CD4-positive, alpha-beta T cell (primary cell): ENCODE results near the gene CDK5RAP2. TPM values are rescaled to one million over a fixed set of nuclear protein-coding genes. Genes with fewer than 3 reads are reported as not detected.

Source experiments
- ATAC-seq: fragments of 200-7000 bp; cut with Tn5 transposase; one replicate; pipeline ENCODE4 v1.10.0; 2022; ENCODE audit warnings: mild to moderate bottlenecking; ENCODE audit not compliant: poor library complexity
- CTCF ChIA-PET: fragments of 350-600 bp; sonication (Branson Sonifier 250); formaldehyde crosslinking; loops from one replicate; lab custom pipeline; 2021; ENCODE audit warnings: antibody characterized with exemption, inconsistent platforms; lab: Charles Lee
- POLR2A ChIA-PET: fragments of 350-600 bp; sonication (Branson Sonifier 250); formaldehyde crosslinking; loops from one replicate; lab custom pipeline; 2021; ENCODE audit warnings: antibody characterized with exemption, inconsistent platforms; lab: Charles Lee
- DNase-seq, 14 experiments: peaks; one replicate each; pipeline ENCODE4 v3.0.0-alpha.2; 2013 to 2020; ENCODE audit warnings: mixed read lengths in 2 of 14
- H3K27ac ChIP-seq, 2 donors: one replicate each; pipeline versions ENCODE4 v1.5.1 to v1.7.0; 2013; ENCODE audit warnings: low read length in 2 of 2, low read depth in 1 of 2, mild to moderate bottlenecking in 1 of 2
- H3K27me3 ChIP-seq, 2 experiments: 1 replicate in 1 of 2; 2 replicates in 1 of 2; pipeline versions ENCODE4 v1.6.1 to v1.7.0; 2013; ENCODE audit warnings: low read length in 2 of 2, control low read depth in 1 of 2, mild to moderate bottlenecking in 1 of 2, moderate library complexity in 1 of 2; ENCODE audit not compliant: insufficient read depth in 2 of 2, control insufficient read depth in 1 of 2
- H3K36me3 ChIP-seq: one replicate; pipeline ENCODE4 v1.6.1; 2013; ENCODE audit warnings: low read length, control low read depth; ENCODE audit not compliant: insufficient read depth
- H3K4me1 ChIP-seq: one replicate; pipeline ENCODE4 v1.6.1; 2013; ENCODE audit warnings: low read length, control low read depth; ENCODE audit not compliant: insufficient read depth
- H3K4me3 ChIP-seq: one replicate; pipeline ENCODE4 v1.5.1; 2013; ENCODE audit warnings: mild to moderate bottlenecking, low read length, moderate library complexity
- H3K9me3 ChIP-seq, 2 experiments: 1 replicate in 1 of 2; 2 replicates in 1 of 2; pipeline versions ENCODE4 v1.6.1 to v1.7.0; 2013; ENCODE audit warnings: low read length in 2 of 2, mild to moderate bottlenecking in 2 of 2, control low read depth in 1 of 2, moderate library complexity in 1 of 2; ENCODE audit not compliant: control insufficient read depth in 1 of 2, insufficient read depth in 1 of 2
- H3K27ac Mint-ChIP-seq: one replicate; pipeline ENCODE4 v1.8.0; 2020; ENCODE audit warnings: mixed read lengths
- H3K27me3 Mint-ChIP-seq: one replicate; pipeline ENCODE4 v1.8.0; 2021; ENCODE audit warnings: mixed read lengths
- H3K36me3 Mint-ChIP-seq: one replicate; pipeline ENCODE4 v1.8.0; 2021; ENCODE audit warnings: low read depth, mixed read lengths
- H3K4me1 Mint-ChIP-seq: one replicate; pipeline ENCODE4 v1.8.0; 2021; ENCODE audit warnings: low read depth, mixed read lengths
- H3K4me3 Mint-ChIP-seq: one replicate; pipeline ENCODE4 v1.8.0; 2020; ENCODE audit warnings: mild to moderate bottlenecking, mixed read lengths
- H3K9me3 Mint-ChIP-seq: one replicate; pipeline ENCODE4 v1.8.0; 2020; ENCODE audit warnings: mixed read lengths
- CTCF ChIP-seq: fragments of 200-600 bp; IDR thresholded peaks from one replicate; pipeline ENCODE4 v1.8.0; 2022; ENCODE audit warnings: antibody characterized with exemption, mild to moderate bottlenecking
- intact Hi-C, 2 experiments: fragments of 100-400 bp; cut with DNase I in 1 of 2; cut with micrococcal nuclease in 1 of 2; formaldehyde crosslinking; loops; one replicate each; pipeline versions ENCODE4 v1.15.1 to v1.9.0; 2023 to 2025; cut with DNase I, micrococcal nuclease
- total RNA-seq, 174 experiments: library from RNA in 2 of 174; stranded (reverse) in 2 of 174; gene quantifications; one replicate each; pipeline ENCODE4 v1.2.3 and lab custom pipeline; 2021 to 2026

CDK5RAP2 gene
- total RNA-seq, 2 experiments from 2014 or later, result 55.0 to 56.0 TPM

DNA sequence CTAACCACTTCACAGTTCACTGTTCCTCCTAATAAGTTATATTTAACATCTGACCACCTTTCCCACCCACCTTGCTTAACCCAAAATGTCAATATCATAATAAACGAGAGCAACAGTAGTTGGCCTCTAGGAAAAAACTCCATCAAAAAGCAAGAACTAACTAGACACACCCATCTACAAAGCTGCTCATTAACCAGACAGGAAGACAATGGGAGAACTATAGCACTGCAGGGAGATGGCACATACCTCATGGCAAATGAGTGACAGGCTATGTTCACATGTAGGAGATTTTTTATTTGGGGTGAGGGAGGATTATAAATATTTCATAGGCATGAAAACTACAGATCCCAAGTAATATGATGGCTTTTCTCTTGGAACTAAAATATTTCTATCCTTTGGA, 23.6 kb upstream of the CDK5RAP2 start:
- TF ChIP-seq CTCF, result no peak
- ChIA-PET POLR2A (interaction anchor here (0.6 kb wide), 1 partner anchor 10 kb away, joined by 3 read pairs; no protein-coding TSS in a partner anchor), CTCF (interaction anchor here (1.6 kb wide), 1 partner anchor 16 kb away, joined by 3 read pairs; no protein-coding TSS in a partner anchor)
- intact Hi-C loops, result no loop called here
- Mint-ChIP-seq H3K27ac (no peak overlapping the region), H3K36me3 (peaks cover 37% of the 10 kb centered on the region), H3K9me3 (no peaks in the 10 kb centered on the region), H3K4me3 (no peak overlapping the region), H3K27me3 (no peaks in the 10 kb centered on the region), H3K4me1 (peaks cover 5% of the 10 kb centered on the region)
- no peaks in the 10 kb centered on the region for H3K4me1 ChIP-seq
- H3K36me3 ChIP-seq, result peaks cover 27% of the 10 kb centered on the region
- no peak overlapping the region for H3K4me3 ChIP-seq
- no peak for DNase-seq
- ATAC-seq, result no peak
- H3K27ac ChIP-seq, result no peak overlapping the region
- H3K27me3 ChIP-seq, result no peaks in the 10 kb centered on the region
- H3K9me3 ChIP-seq, result no peaks in the 10 kb centered on the region

- H3K36me3 Mint-ChIP-seq, result peaks cover 32% of the 10 kb centered on the region
- intact Hi-C loops, result no loop called here
- Histone ChIP-seq H3K4me1 (no peaks in the 10 kb centered on the region), H3K9me3 (no peaks in the 10 kb centered on the region), H3K27me3 (no peaks in the 10 kb centered on the region), H3K27ac (no peak overlapping the region), H3K36me3 (peaks cover 27% of the 10 kb centered on the region), H3K4me3 (no peak overlapping the region)
- no peak overlapping the region for H3K4me3 Mint-ChIP-seq
- CTCF ChIA-PET, result interaction anchor here (1.6 kb wide), 1 partner anchor 17 kb away, joined by 3 read pairs; no protein-coding TSS in a partner anchor
- no peak for ATAC-seq
- H3K9me3 Mint-ChIP-seq, result no peaks in the 10 kb centered on the region
- H3K27ac Mint-ChIP-seq, result no peak overlapping the region
- no peaks in the 10 kb centered on the region for H3K27me3 Mint-ChIP-seq
- TF ChIP-seq CTCF, result no peak
- no peak for DNase-seq
- H3K4me1 Mint-ChIP-seq, result peaks cover 5% of the 10 kb centered on the region
- POLR2A ChIA-PET, result interaction anchor here (0.6 kb wide), 1 partner anchor 9 kb away, joined by 3 read pairs; no protein-coding TSS in a partner anchor
These were observed 23.0 kb upstream of the CDK5RAP2 start for GRCh38 chr9:120603010-120603409.

DNA sequence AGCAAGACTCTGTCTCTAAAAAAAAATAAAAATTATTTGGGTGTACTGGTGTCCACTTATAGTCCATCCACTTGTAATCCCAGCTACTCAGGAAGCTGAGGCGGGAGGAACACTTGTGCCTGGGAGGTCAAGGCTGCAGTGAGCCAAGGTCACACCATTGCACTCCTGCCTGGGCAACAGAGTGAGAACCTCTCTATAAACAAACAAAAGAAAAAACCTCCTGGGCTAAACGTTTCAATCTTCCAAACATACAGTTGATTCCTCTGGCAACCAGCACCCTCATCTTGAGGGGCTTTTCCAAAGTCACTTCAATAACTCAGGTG, 13.9 kb upstream of the CDK5RAP2 start:
- Mint-ChIP-seq H3K9me3 (no peaks in the 10 kb centered on the region), H3K4me1 (peaks cover 2% of the 10 kb centered on the region), H3K27ac (no peak overlapping the region), H3K36me3 (no peaks in the 10 kb centered on the region), H3K4me3 (no peak overlapping the region), H3K27me3 (no peaks in the 10 kb centered on the region)
- ChIA-PET CTCF (no interaction called here), POLR2A (interaction anchor here (0.6 kb wide), 1 partner anchor 9 kb away, joined by 3 read pairs; no protein-coding TSS in a partner anchor)
- Histone ChIP-seq H3K36me3 (no peaks in the 10 kb centered on the region), H3K9me3 (no peaks in the 10 kb centered on the region), H3K4me3 (no peak overlapping the region), H3K4me1 (no peaks in the 10 kb centered on the region), H3K27me3 (no peaks in the 10 kb centered on the region), H3K27ac (no peak overlapping the region)
- intact Hi-C loops, result no loop called here
- ATAC-seq (no peak), DNase-seq (no peak)
- no peak for TF ChIP-seq CTCF
